ENCODE measurements around the gene PCSK6.

Gene PCSK6

GRCh38 chr15:101481381-101481705 is 8.2 kb downstream of the PCSK6 start:
- no peak for DNase-seq (ENCODE audit: low read depth in 1 of 2, low spot score in 1 of 2)
- Histone ChIP-seq H3K4me3 (replicated peaks; ENCODE audit: insufficient read depth, low read length) (no peak overlapping the region), H3K27me3 (ENCODE audit: insufficient read depth, poor library complexity, severe bottlenecking) (no peaks in the 10 kb centered on the region), H3K27ac (replicated peaks) (no peak overlapping the region)
- no peak for TF ChIP-seq SPI1 (IDR thresholded peaks at IDR 0.05; ENCODE audit: borderline replicate concordance, low read depth)
- no peak for TF ChIP-seq POLR2AphosphoS5 (IDR thresholded peaks at IDR 0.05; ENCODE audit: low read depth)
- TF ChIP-seq, protein P1, sequence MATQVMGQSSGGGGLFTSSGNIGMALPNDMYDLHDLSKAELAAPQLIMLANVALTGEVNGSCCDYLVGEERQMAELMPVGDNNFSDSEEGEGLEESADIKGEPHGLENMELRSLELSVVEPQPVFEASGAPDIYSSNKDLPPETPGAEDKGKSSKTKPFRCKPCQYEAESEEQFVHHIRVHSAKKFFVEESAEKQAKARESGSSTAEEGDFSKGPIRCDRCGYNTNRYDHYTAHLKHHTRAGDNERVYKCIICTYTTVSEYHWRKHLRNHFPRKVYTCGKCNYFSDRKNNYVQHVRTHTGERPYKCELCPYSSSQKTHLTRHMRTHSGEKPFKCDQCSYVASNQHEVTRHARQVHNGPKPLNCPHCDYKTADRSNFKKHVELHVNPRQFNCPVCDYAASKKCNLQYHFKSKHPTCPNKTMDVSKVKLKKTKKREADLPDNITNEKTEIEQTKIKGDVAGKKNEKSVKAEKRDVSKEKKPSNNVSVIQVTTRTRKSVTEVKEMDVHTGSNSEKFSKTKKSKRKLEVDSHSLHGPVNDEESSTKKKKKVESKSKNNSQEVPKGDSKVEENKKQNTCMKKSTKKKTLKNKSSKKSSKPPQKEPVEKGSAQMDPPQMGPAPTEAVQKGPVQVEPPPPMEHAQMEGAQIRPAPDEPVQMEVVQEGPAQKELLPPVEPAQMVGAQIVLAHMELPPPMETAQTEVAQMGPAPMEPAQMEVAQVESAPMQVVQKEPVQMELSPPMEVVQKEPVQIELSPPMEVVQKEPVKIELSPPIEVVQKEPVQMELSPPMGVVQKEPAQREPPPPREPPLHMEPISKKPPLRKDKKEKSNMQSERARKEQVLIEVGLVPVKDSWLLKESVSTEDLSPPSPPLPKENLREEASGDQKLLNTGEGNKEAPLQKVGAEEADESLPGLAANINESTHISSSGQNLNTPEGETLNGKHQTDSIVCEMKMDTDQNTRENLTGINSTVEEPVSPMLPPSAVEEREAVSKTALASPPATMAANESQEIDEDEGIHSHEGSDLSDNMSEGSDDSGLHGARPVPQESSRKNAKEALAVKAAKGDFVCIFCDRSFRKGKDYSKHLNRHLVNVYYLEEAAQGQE (IDR thresholded peaks at IDR 0.05; ENCODE audit: insufficient replicate concordance, low read depth): no peak
- no peak for TF ChIP-seq CTCF (IDR thresholded peaks at IDR 0.05; ENCODE audit: insufficient read depth, low read length)
- TF ChIP-seq GABPA (IDR thresholded peaks at IDR 0.05; ENCODE audit: low read depth): no peak

- DNase-seq (ENCODE audit: low read depth in 1 of 2, low spot score in 1 of 2): no peak
- Histone ChIP-seq H3K4me3 (replicated peaks; ENCODE audit: insufficient read depth, low read length) (no peak overlapping the region), H3K27me3 (ENCODE audit: insufficient read depth, poor library complexity, severe bottlenecking) (peaks cover 2% of the 10 kb centered on the region), H3K27ac (replicated peaks) (no peak overlapping the region)
- TF ChIP-seq, protein P1 (IDR thresholded peaks at IDR 0.05; ENCODE audit: insufficient replicate concordance, low read depth): no peak
- TF ChIP-seq SPI1 (IDR thresholded peaks at IDR 0.05; ENCODE audit: borderline replicate concordance, low read depth) (no peak), POLR2AphosphoS5 (IDR thresholded peaks at IDR 0.05; ENCODE audit: low read depth) (no peak)
These were observed 8.7 kb downstream of the PCSK6 start for GRCh38 chr15:101480613-101481380.

GRCh38 chr15:101479851-101480612 is 9.5 kb downstream of the PCSK6 start:
- TF ChIP-seq, protein P1 (IDR thresholded peaks at IDR 0.05; ENCODE audit: insufficient replicate concordance, low read depth): no peak
- TF ChIP-seq POLR2AphosphoS5 (IDR thresholded peaks at IDR 0.05; ENCODE audit: low read depth) (no peak), GABPA (IDR thresholded peaks at IDR 0.05; ENCODE audit: low read depth) (no peak), CTCF (IDR thresholded peaks at IDR 0.05; ENCODE audit: insufficient read depth, low read length) (no peak)
- DNase-seq (ENCODE audit: low read depth in 1 of 2, low spot score in 1 of 2): no peak
- Histone ChIP-seq H3K4me3 (replicated peaks; ENCODE audit: insufficient read depth, low read length) (no peak overlapping the region), H3K27ac (replicated peaks) (no peak overlapping the region), H3K27me3 (ENCODE audit: insufficient read depth, poor library complexity, severe bottlenecking) (peaks cover 2% of the 10 kb centered on the region)

Measured in HL-60 (cell line).